ENCODE data around the gene PKNOX2. TPM values are rescaled to one million over a fixed set of nuclear protein-coding genes. Genes with fewer than 3 reads are reported as not detected.

PKNOX2 gene
- total and polyA plus RNA-seq, 10 donors, result 0.80 to 8.9 (median 3.5) TPM

DNA sequence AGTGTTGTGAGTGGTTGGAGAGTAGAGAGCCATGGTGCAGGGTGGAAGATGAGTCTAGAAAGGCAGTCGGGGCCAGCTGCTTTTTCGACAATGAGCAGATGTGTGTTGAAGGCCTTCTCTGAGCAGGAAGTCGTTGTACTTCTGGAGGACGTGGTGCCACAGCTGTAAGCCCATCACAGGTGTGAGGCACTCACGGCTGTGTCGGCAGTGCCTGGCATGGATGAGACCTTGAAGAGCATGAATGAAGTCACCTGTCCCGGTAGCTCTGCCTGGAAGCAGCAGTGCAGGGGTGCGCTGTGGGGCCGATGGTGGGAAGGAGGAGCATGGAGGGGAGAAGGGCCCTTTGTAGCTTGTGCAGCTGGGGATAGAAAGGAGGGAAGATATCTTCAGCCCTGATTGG is 165.2 kb downstream of the PKNOX2 start:
- DNase-seq, result no peak
- no peaks in the 10 kb centered on the region for H3K9me3 ChIP-seq
- H3K27ac ChIP-seq, result no peak overlapping the region
- no peak overlapping the region for H3K4me3 ChIP-seq
- no peaks in the 10 kb centered on the region for H3K36me3 ChIP-seq
- intact Hi-C loops (cut with DNase I; ENCODE audit: low total_unique reads), result no loop called here
- H3K4me1 ChIP-seq, result peaks cover 0 to 5% (median 0%) of the 10 kb centered on the region in 6 donors
- TF ChIP-seq POLR2AphosphoS5 (IDR thresholded peaks at IDR 0.05), result no peak
- WGBS, 5 donors, result 43 to 50% (median 44%) methylated on average over 9 of the region's 9 CpGs
- H3K27me3 ChIP-seq (replicated peaks in 1 of 7), result peaks cover 0 to 30% (median 0%) of the 10 kb centered on the region in 7 donors

DNA sequence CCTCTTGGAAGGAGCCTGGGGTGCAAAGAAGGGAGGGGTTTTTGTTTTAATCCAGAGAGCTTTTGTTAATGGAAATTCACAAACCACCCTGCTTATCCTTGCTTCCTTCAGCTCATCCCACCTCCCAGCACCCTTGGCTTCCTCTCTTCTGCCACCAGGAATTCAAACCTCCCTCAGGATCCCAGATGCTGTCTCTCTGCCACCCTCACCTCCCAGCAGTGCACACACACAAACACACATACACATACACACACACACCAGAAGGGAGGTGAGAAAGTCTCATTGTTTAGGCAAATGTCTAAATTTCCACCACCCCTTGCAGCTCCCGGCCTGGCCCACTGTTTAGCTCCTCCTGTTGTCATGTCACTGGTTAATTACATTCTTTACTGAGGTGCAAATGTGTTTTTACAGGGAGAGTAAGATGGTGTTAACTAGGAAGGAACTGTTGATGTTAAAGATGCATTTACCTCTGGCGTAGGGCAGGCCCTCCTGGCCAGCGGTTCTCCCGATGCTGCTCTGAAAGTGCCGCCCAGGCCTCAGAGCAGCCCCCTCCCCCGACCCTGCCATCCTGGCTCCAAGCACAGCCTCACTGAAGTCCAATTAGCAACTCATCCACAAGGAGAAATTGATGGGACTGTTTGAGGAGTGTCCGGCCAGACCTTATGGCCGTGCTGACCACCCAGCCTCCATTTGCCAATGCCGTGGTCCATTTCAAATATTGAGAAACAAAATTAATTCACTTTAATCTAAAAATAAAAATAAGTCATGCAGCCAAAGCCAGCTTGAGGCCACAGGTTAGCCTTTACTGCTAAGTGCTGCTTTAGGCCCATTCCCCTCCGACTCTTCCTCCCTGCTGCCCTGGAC is 166.1 kb downstream of the PKNOX2 start:
- no peaks in the 10 kb centered on the region for H3K9me3 ChIP-seq
- H3K27me3 ChIP-seq (replicated peaks in 1 of 7), result peaks cover 0 to 26% (median 0%) of the 10 kb centered on the region in 7 donors
- H3K4me3 ChIP-seq, result no peak overlapping the region
- TF ChIP-seq, protein P1, sequence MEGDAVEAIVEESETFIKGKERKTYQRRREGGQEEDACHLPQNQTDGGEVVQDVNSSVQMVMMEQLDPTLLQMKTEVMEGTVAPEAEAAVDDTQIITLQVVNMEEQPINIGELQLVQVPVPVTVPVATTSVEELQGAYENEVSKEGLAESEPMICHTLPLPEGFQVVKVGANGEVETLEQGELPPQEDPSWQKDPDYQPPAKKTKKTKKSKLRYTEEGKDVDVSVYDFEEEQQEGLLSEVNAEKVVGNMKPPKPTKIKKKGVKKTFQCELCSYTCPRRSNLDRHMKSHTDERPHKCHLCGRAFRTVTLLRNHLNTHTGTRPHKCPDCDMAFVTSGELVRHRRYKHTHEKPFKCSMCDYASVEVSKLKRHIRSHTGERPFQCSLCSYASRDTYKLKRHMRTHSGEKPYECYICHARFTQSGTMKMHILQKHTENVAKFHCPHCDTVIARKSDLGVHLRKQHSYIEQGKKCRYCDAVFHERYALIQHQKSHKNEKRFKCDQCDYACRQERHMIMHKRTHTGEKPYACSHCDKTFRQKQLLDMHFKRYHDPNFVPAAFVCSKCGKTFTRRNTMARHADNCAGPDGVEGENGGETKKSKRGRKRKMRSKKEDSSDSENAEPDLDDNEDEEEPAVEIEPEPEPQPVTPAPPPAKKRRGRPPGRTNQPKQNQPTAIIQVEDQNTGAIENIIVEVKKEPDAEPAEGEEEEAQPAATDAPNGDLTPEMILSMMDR (IDR thresholded peaks at IDR 0.05 in 8 of 11, conservative IDR thresholded peaks at IDR 0.05 in 3 of 11), result no peak
- TF ChIP-seq POLR2A (IDR thresholded peaks at IDR 0.05), result no peak
- TF ChIP-seq POLR2AphosphoS5 (IDR thresholded peaks at IDR 0.05), result no peak
- no peaks in the 10 kb centered on the region for H3K36me3 ChIP-seq
- no peak overlapping the region for H3K27ac ChIP-seq
- WGBS, 5 donors, result 90 to 93% (median 90%) methylated on average over 9 to 10 of the region's 10 CpGs
- intact Hi-C loops (cut with DNase I; ENCODE audit: low total_unique reads), result no loop called here
- H3K4me1 ChIP-seq, result peaks cover 0 to 5% (median 0%) of the 10 kb centered on the region in 6 donors
- peak; percentile 25 for DNase-seq

DNA sequence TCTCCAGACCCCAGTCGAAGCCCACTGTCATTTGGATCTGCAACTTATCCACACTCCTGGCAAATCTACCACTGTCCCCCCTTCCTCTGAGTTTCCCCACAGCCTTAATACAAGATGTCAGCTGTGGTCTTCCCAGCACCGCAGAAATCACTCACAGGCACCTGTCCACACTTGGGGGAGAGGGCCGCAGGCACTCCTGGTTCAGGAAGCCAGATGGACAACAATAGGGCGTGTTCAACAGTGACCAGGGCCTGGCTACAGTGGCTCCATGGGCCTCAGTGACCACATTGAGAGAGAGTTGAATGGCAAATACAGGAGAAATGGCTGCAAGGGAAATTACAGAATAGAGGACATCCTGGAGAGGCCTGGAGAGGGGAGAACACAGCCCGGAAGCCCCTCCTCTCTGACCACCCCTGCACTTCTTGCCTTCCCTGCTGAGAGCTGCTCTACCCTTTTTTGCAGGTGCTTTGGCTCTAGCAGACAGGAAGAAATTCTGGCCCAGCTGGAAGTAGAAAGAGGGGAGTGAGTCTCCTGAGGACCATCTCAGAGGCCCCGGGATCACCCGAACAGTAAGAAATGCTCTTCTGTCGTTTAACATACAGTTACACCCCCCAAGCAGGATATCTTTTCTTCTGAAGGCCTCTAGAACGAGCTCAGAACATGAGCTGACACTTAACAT is 166.9 kb downstream of the PKNOX2 start:
- no peak overlapping the region for H3K27ac ChIP-seq
- no peaks in the 10 kb centered on the region for H3K9me3 ChIP-seq
- 62 to 79% (median 70%) methylated on average over 9 of the region's 9 CpGs for WGBS, 5 donors
- H3K4me1 ChIP-seq, result peaks cover 0 to 5% (median 0%) of the 10 kb centered on the region in 6 donors
- intact Hi-C loops (cut with DNase I; ENCODE audit: low total_unique reads), result no loop called here
- H3K4me3 ChIP-seq, result no peak overlapping the region
- TF ChIP-seq, protein P1 (IDR thresholded peaks at IDR 0.05 in 8 of 11, conservative IDR thresholded peaks at IDR 0.05 in 3 of 11), result no peak
- H3K27me3 ChIP-seq (replicated peaks in 1 of 7), result peaks cover 0 to 22% (median 0%) of the 10 kb centered on the region in 7 donors
- H3K36me3 ChIP-seq, result no peaks in the 10 kb centered on the region
- DNase-seq, result peak; percentile 28

DNA sequence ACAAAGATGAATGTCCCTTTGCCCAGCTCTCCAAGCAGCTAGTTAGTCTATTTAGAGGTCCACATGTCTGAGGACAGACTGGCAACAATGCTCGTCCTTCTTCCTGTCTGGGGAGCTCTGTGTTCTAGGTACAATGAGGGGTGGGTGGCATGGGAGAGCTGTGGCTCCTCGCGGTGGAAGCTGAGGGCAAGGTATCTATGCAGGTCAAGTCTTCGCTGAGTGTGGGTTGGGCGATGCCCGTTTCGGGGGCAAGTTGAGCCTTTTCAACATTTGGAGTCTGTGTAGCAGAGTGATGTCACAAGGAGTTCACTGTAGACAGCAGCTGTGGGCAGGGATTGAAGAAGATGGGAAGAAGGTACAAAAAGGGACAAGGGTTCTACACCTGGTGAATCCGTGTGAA is 168.3 kb downstream of the PKNOX2 start:
- Histone ChIP-seq H3K4me1 (peaks cover 0 to 3% (median 0%) of the 10 kb centered on the region in 6 donors), H3K9me3 (no peaks in the 10 kb centered on the region), H3K27ac (no peak overlapping the region), H3K36me3 (no peaks in the 10 kb centered on the region), H3K27me3 (replicated peaks in 1 of 7) (peaks cover 0 to 17% (median 0%) of the 10 kb centered on the region in 7 donors), H3K4me3 (no peak overlapping the region)
- 87 to 94% (median 91%) methylated on average over 7 to 8 of the region's 8 CpGs for WGBS, 5 donors
- intact Hi-C loops (cut with DNase I; ENCODE audit: low total_unique reads), result no loop called here
- TF ChIP-seq, protein P1 (IDR thresholded peaks at IDR 0.05 in 8 of 11, conservative IDR thresholded peaks at IDR 0.05 in 3 of 11), result no peak
- TF ChIP-seq POLR2AphosphoS5 (IDR thresholded peaks at IDR 0.05) (no peak), POLR2A (IDR thresholded peaks at IDR 0.05) (no peak)
- DNase-seq, result peak; percentile 61
